ENCODE data around the gene LTA4H.
A peak's percentile ranks its signal among the peaks of the same experiment; 100 is the strongest.

Gene LTA4H

DNA sequence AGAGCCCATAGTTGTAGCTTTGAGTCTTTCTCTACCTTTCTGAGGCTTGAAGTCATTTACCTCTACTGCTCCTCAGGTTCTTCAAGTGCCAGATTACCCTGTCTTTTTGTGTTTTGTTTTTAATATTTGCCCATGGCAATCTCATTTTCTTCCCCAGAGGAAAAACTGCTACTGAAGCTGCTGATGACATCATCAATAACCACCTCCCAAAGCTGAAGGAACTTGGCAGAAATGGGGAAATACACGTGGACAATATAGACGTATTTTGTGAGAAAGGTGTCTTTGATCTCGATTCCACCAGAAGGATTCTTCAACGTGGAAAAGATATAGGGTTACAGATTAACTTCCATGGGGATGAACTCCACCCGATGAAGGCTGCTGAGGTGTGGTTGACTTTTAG lies 75.1 kb downstream of the LTA4H start:
- no peak overlapping the region for H3K27ac ChIP-seq (ENCODE audit: low read length)
- no peaks in the 10 kb centered on the region for H3K9me2 ChIP-seq (replicated peaks; ENCODE audit: insufficient read depth, low read length)
- no peaks in the 10 kb centered on the region for H3K79me2 ChIP-seq (ENCODE audit: low read length)
- H3K9me3 ChIP-seq (replicated peaks; ENCODE audit: insufficient read depth, low read length): no peaks in the 10 kb centered on the region
- H3K4me1 ChIP-seq (ENCODE audit: low read length): no peaks in the 10 kb centered on the region
- H3F3A ChIP-seq (ENCODE audit: insufficient read depth, low read length): no peaks in the 10 kb centered on the region
- DNase-seq: no peak
- no peak overlapping the region for H3K9ac ChIP-seq (ENCODE audit: low read length)
- no peak overlapping the region for H3K4me3 ChIP-seq (ENCODE audit: low read length)
- H3K4me2 ChIP-seq (ENCODE audit: low read depth, low read length): no peak overlapping the region
- H2AFZ ChIP-seq (ENCODE audit: low read length): no peak overlapping the region
- no peaks in the 10 kb centered on the region for H3K27me3 ChIP-seq (replicated peaks; ENCODE audit: insufficient read depth, low read length)
- no peaks in the 10 kb centered on the region for H3K36me3 ChIP-seq (replicated peaks; ENCODE audit: insufficient read depth, low read length)
- TF ChIP-seq EZH2phosphoT487 (IDR thresholded peaks at IDR 0.05; ENCODE audit: low read length) (no peak), EZH2 (optimal IDR thresholded peaks at IDR 0.05; ENCODE audit: low read depth, low read length) (no peak)
- TF ChIP-seq, protein P1, sequence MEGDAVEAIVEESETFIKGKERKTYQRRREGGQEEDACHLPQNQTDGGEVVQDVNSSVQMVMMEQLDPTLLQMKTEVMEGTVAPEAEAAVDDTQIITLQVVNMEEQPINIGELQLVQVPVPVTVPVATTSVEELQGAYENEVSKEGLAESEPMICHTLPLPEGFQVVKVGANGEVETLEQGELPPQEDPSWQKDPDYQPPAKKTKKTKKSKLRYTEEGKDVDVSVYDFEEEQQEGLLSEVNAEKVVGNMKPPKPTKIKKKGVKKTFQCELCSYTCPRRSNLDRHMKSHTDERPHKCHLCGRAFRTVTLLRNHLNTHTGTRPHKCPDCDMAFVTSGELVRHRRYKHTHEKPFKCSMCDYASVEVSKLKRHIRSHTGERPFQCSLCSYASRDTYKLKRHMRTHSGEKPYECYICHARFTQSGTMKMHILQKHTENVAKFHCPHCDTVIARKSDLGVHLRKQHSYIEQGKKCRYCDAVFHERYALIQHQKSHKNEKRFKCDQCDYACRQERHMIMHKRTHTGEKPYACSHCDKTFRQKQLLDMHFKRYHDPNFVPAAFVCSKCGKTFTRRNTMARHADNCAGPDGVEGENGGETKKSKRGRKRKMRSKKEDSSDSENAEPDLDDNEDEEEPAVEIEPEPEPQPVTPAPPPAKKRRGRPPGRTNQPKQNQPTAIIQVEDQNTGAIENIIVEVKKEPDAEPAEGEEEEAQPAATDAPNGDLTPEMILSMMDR (IDR thresholded peaks at IDR 0.05; ENCODE audit: low read length): no peak
- H4K20me1 ChIP-seq (ENCODE audit: insufficient read depth, low read length): no peaks in the 10 kb centered on the region

DNA sequence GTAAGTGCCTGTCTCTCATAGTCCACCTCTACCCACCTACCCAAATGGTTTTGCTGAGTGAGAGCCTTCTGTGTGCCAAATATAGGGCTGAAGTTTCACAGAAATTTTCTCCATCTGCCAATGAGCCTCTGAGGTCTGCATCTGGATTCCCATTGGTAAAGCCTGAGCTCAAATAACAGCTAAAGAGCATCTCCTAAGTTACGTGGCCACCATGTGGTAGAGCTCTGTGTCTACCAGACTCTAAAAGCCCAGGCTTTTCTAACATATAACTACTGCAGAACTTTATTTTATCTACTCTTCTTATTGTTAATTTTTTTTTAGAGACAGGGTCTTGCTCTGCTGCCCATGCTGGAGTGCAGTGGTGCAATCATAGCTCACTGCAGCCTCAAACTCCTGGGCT lies 76.3 kb downstream of the LTA4H start:
- H3K9ac ChIP-seq (ENCODE audit: low read length): no peak overlapping the region
- no peak overlapping the region for H3K27ac ChIP-seq (ENCODE audit: low read length)
- no peaks in the 10 kb centered on the region for H3K79me2 ChIP-seq (ENCODE audit: low read length)
- no peaks in the 10 kb centered on the region for H3K9me3 ChIP-seq (replicated peaks; ENCODE audit: insufficient read depth, low read length)
- no peaks in the 10 kb centered on the region for H3K36me3 ChIP-seq (replicated peaks; ENCODE audit: insufficient read depth, low read length)
- H3F3A ChIP-seq (ENCODE audit: insufficient read depth, low read length): no peaks in the 10 kb centered on the region
- H2AFZ ChIP-seq (ENCODE audit: low read length): no peak overlapping the region
- peak; percentile 17 for DNase-seq
- H3K4me3 ChIP-seq (ENCODE audit: low read length): no peak overlapping the region
- TF ChIP-seq, protein P1 (IDR thresholded peaks at IDR 0.05; ENCODE audit: low read length): peak; percentile 11; the same call in 1 of the 2 replicates
- TF ChIP-seq EZH2 (optimal IDR thresholded peaks at IDR 0.05; ENCODE audit: low read depth, low read length): no peak
- H3K4me2 ChIP-seq (ENCODE audit: low read depth, low read length): no peak overlapping the region
- no peaks in the 10 kb centered on the region for H3K9me2 ChIP-seq (replicated peaks; ENCODE audit: insufficient read depth, low read length)
- no peaks in the 10 kb centered on the region for H3K27me3 ChIP-seq (replicated peaks; ENCODE audit: insufficient read depth, low read length)
- no peaks in the 10 kb centered on the region for H4K20me1 ChIP-seq (ENCODE audit: insufficient read depth, low read length)
- no peaks in the 10 kb centered on the region for H3K4me1 ChIP-seq (ENCODE audit: low read length)

DNA sequence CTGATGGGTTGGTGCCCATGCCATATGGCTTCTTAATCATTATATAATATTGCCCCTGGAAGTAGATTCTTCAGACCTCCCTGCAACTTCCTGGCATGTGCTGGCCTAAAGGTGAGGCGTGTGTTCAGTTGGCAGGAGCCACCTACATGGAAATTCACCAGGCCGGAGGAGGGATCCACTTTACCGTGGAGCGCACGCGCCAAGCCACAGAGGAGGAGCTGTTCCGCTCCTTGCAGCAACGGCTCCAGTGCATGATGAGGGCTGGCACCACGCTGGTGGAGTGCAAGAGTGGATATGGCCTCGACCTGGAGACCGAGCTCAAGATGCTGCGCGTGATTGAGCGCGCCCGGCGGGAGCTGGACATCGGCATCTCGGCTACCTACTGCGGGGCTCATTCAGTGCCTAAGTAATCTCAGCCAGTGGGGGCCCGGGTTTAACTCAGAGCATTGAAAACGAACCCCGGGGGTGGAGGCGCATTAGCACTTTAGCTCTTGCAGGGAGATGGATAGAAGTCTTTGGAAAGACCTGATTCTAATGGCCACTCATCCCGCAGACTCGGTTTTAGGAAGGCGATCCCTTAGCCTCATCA lies 78.7 kb downstream of the LTA4H start:
- no peak for DNase-seq
- Histone ChIP-seq H4K20me1 (ENCODE audit: insufficient read depth, low read length) (no peaks in the 10 kb centered on the region), H3K79me2 (ENCODE audit: low read length) (no peaks in the 10 kb centered on the region), H3K4me2 (ENCODE audit: low read depth, low read length) (no peak overlapping the region), H3K36me3 (replicated peaks; ENCODE audit: insufficient read depth, low read length) (no peaks in the 10 kb centered on the region), H3K4me1 (ENCODE audit: low read length) (no peaks in the 10 kb centered on the region), H3K9me3 (replicated peaks; ENCODE audit: insufficient read depth, low read length) (no peaks in the 10 kb centered on the region), H3K27me3 (replicated peaks; ENCODE audit: insufficient read depth, low read length) (no peaks in the 10 kb centered on the region), H3F3A (ENCODE audit: insufficient read depth, low read length) (no peaks in the 10 kb centered on the region), H3K9me2 (replicated peaks; ENCODE audit: insufficient read depth, low read length) (no peaks in the 10 kb centered on the region), H3K9ac (ENCODE audit: low read length) (no peak overlapping the region), H3K4me3 (ENCODE audit: low read length) (no peak overlapping the region), H3K27ac (ENCODE audit: low read length) (no peak overlapping the region), H2AFZ (ENCODE audit: low read length) (no peak overlapping the region)
- TF ChIP-seq EZH2 (optimal IDR thresholded peaks at IDR 0.05; ENCODE audit: low read depth, low read length) (no peak), EZH2phosphoT487 (IDR thresholded peaks at IDR 0.05; ENCODE audit: low read length) (no peak)
- TF ChIP-seq, protein P1 (IDR thresholded peaks at IDR 0.05; ENCODE audit: low read length): no peak

Data from MM.1S (cell line).